ENCODE measurements around the gene STARD7. TPM values are rescaled to one million over a fixed set of nuclear protein-coding genes. Genes with fewer than 3 reads are reported as not detected.

The STARD7 gene
- total and polyA plus RNA-seq, 4 donors, result 42.9 to 120 (median 59.7) TPM

DNA sequence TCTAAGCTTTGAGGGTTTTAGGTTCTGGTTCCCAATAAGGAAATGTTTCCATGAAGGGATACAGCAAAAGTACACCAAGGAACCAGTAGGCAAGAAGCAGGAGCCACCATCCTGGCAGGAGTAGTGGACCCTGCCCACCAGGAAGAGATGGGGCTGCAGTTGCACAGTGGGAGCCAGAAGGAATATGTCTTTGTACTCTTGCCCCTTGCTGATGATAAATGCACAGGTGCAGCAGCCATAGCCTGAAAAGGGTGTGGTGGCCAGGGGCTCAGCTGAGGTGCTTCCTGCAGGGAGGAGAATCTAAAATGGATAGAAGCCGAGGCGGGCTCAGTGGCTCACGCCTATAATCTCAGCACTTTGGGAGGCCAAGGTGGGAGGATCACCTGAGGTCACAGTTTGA is 29.6 kb upstream of the STARD7 start:
- DNase-seq (ENCODE audit: low spot score), result no peak
- H3K4me3 ChIP-seq (ENCODE audit: low read depth in 1 of 3, low read length in 3 of 3), result no peak overlapping the region
- H3K27ac ChIP-seq (ENCODE audit: low read depth in 1 of 2, low read length in 2 of 2), result no peak overlapping the region
- H3K4me1 ChIP-seq (ENCODE audit: control insufficient read depth in 4 of 4, insufficient read depth in 4 of 4, low read length in 3 of 4), result no peaks in the 10 kb centered on the region
- H3K27me3 ChIP-seq (ENCODE audit: control insufficient read depth in 4 of 4, insufficient read depth in 4 of 4, low read length in 3 of 4), result no peaks in the 10 kb centered on the region
- H3K36me3 ChIP-seq (ENCODE audit: control insufficient read depth in 4 of 4, insufficient read depth in 3 of 4, low read depth in 1 of 4, low read length in 3 of 4), result no peaks in the 10 kb centered on the region
- no peak overlapping the region for H3K9ac ChIP-seq (ENCODE audit: low read depth in 1 of 2, low read length in 2 of 2)
- no peaks in the 10 kb centered on the region for H3K9me3 ChIP-seq (ENCODE audit: control insufficient read depth in 4 of 4, low read length in 3 of 4)
- TF ChIP-seq HNF4G (IDR thresholded peaks at IDR 0.05), result no peak
- no peak for TF ChIP-seq ZBTB33 (IDR thresholded peaks at IDR 0.05)
- no peak for TF ChIP-seq TAF1 (conservative IDR thresholded peaks at IDR 0.05)
- TF ChIP-seq YY1 (IDR thresholded peaks at IDR 0.05), result no peak
- no peak for TF ChIP-seq HNF4A (conservative IDR thresholded peaks at IDR 0.05)
- TF ChIP-seq, protein P1, sequence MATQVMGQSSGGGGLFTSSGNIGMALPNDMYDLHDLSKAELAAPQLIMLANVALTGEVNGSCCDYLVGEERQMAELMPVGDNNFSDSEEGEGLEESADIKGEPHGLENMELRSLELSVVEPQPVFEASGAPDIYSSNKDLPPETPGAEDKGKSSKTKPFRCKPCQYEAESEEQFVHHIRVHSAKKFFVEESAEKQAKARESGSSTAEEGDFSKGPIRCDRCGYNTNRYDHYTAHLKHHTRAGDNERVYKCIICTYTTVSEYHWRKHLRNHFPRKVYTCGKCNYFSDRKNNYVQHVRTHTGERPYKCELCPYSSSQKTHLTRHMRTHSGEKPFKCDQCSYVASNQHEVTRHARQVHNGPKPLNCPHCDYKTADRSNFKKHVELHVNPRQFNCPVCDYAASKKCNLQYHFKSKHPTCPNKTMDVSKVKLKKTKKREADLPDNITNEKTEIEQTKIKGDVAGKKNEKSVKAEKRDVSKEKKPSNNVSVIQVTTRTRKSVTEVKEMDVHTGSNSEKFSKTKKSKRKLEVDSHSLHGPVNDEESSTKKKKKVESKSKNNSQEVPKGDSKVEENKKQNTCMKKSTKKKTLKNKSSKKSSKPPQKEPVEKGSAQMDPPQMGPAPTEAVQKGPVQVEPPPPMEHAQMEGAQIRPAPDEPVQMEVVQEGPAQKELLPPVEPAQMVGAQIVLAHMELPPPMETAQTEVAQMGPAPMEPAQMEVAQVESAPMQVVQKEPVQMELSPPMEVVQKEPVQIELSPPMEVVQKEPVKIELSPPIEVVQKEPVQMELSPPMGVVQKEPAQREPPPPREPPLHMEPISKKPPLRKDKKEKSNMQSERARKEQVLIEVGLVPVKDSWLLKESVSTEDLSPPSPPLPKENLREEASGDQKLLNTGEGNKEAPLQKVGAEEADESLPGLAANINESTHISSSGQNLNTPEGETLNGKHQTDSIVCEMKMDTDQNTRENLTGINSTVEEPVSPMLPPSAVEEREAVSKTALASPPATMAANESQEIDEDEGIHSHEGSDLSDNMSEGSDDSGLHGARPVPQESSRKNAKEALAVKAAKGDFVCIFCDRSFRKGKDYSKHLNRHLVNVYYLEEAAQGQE (IDR thresholded peaks at IDR 0.05), result no peak
- TF ChIP-seq SP1 (IDR thresholded peaks at IDR 0.05), result no peak
- TF ChIP-seq, protein P2, sequence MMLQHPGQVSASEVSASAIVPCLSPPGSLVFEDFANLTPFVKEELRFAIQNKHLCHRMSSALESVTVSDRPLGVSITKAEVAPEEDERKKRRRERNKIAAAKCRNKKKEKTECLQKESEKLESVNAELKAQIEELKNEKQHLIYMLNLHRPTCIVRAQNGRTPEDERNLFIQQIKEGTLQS (IDR thresholded peaks at IDR 0.05), result no peak
- TF ChIP-seq RXRA (IDR thresholded peaks at IDR 0.05), result no peak
- no peak for TF ChIP-seq NR2F2 (IDR thresholded peaks at IDR 0.05)
- WGBS, result 92% methylated on average over 3 of the region's 3 CpGs

- H3K36me3 ChIP-seq (ENCODE audit: control insufficient read depth in 4 of 4, insufficient read depth in 3 of 4, low read depth in 1 of 4, low read length in 3 of 4), result no peaks in the 10 kb centered on the region
- DNase-seq (ENCODE audit: low spot score), result no peak
- H3K4me1 ChIP-seq (ENCODE audit: control insufficient read depth in 4 of 4, insufficient read depth in 4 of 4, low read length in 3 of 4), result no peaks in the 10 kb centered on the region
- 97% methylated on average over 1 of the region's 1 CpG for WGBS
- H3K9me3 ChIP-seq (ENCODE audit: control insufficient read depth in 4 of 4, low read length in 3 of 4), result no peaks in the 10 kb centered on the region
- H3K4me3 ChIP-seq (ENCODE audit: low read depth in 1 of 3, low read length in 3 of 3), result no peak overlapping the region
- TF ChIP-seq, protein P3, sequence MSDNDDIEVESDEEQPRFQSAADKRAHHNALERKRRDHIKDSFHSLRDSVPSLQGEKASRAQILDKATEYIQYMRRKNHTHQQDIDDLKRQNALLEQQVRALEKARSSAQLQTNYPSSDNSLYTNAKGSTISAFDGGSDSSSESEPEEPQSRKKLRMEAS (IDR thresholded peaks at IDR 0.05), result no peak
- no peak for TF ChIP-seq YY1 (IDR thresholded peaks at IDR 0.05)
- TF ChIP-seq FOXA1 (IDR thresholded peaks at IDR 0.05), result no peak
- no peak for TF ChIP-seq TAF1 (conservative IDR thresholded peaks at IDR 0.05)
- no peak for TF ChIP-seq RXRA (IDR thresholded peaks at IDR 0.05)
- TF ChIP-seq HNF4A (conservative IDR thresholded peaks at IDR 0.05), result no peak
- no peak for TF ChIP-seq HNF4G (IDR thresholded peaks at IDR 0.05)
- no peak for TF ChIP-seq ZBTB33 (IDR thresholded peaks at IDR 0.05)
- no peak for TF ChIP-seq EGR1 (IDR thresholded peaks at IDR 0.05; ENCODE audit: low read depth in 2 of 2)
- no peak for TF ChIP-seq FOXA2 (IDR thresholded peaks at IDR 0.05)
- no peak for TF ChIP-seq CTCF (IDR thresholded peaks at IDR 0.05; ENCODE audit: low read depth, low read length, missing input control)
- TF ChIP-seq JUND (IDR thresholded peaks at IDR 0.05), result no peak
- TF ChIP-seq RAD21 (IDR thresholded peaks at IDR 0.05), result no peak
- TF ChIP-seq SP1 (IDR thresholded peaks at IDR 0.05), result no peak
- TF ChIP-seq NR2F2 (IDR thresholded peaks at IDR 0.05), result no peak
- TF ChIP-seq, protein P1 (IDR thresholded peaks at IDR 0.05), result no peak
- TF ChIP-seq GABPA (IDR thresholded peaks at IDR 0.05 in 1 of 2, conservative IDR thresholded peaks at IDR 0.05 in 1 of 2), result no peak
- TF ChIP-seq, protein P2 (IDR thresholded peaks at IDR 0.05), result no peak
- no peaks in the 10 kb centered on the region for H3K27me3 ChIP-seq (ENCODE audit: control insufficient read depth in 4 of 4, insufficient read depth in 4 of 4, low read length in 3 of 4)
- no peak overlapping the region for H3K9ac ChIP-seq (ENCODE audit: low read depth in 1 of 2, low read length in 2 of 2)
- H3K27ac ChIP-seq (ENCODE audit: low read depth in 1 of 2, low read length in 2 of 2), result no peak overlapping the region
These were observed 28.3 kb upstream of the STARD7 start for GRCh38 chr2:96236882-96237281.

All from liver (tissue), 9 donors.